HG02678 (cell line): ENCODE results near the gene IYD.
"Not testable (repeated sequence)": the region's sequence is repeated elsewhere in the genome, so short reads cannot be mapped to it uniquely, and the experiment has no call there.

Source experiments
- ATAC-seq: cut with Tn5 transposase; IDR thresholded peaks from one replicate; pipeline ENCODE4 v1.9.1; 2021; ENCODE audit warnings: mild to moderate bottlenecking, moderate library complexity; ENCODE audit not compliant: unreplicated experiment

The IYD gene

GRCh38 chr6:150427037-150427602 lies 58.3 kb downstream of the IYD start:
- ATAC-seq, result no peak

GRCh38 chr6:150427843-150428242 lies 59.0 kb downstream of the IYD start:
- ATAC-seq, result no peak

GRCh38 chr6:150430815-150431214 lies 62.0 kb downstream of the IYD start:
- no peak for ATAC-seq

GRCh38 chr6:150435360-150435759 lies 66.5 kb downstream of the IYD start:
- no peak for ATAC-seq

GRCh38 chr6:150435832-150436231 lies 67.0 kb downstream of the IYD start:
- no peak for ATAC-seq

GRCh38 chr6:150439373-150439772 lies 70.6 kb downstream of the IYD start:
- no peak for ATAC-seq

GRCh38 chr6:150443621-150444020 lies 74.8 kb downstream of the IYD start:
- no peak for ATAC-seq

GRCh38 chr6:150444308-150444707 lies 75.5 kb downstream of the IYD start:
- ATAC-seq, result no peak

GRCh38 chr6:150445486-150445885 lies 76.7 kb downstream of the IYD start:
- ATAC-seq, result no peak

GRCh38 chr6:150448221-150448620 lies 79.4 kb downstream of the IYD start:
- no peak for ATAC-seq

- not testable (repeated sequence) for ATAC-seq
Observed at GRCh38 chr6:150449055-150449454, 80.2 kb downstream of the IYD start.

- ATAC-seq, result no peak
Observed at GRCh38 chr6:150450918-150451317, 82.1 kb downstream of the IYD start.

- ATAC-seq, result no peak
Observed at GRCh38 chr6:150451807-150452427, 83.1 kb downstream of the IYD start.

- no peak for ATAC-seq
Observed at GRCh38 chr6:150452428-150453243, 83.8 kb downstream of the IYD start.

GRCh38 chr6:150453357-150453756 lies 84.5 kb downstream of the IYD start:
- ATAC-seq, result no peak
